Measurements from ENCODE around the gene TRIM21. TPM values are rescaled to one million over a fixed set of nuclear protein-coding genes. Genes with fewer than 3 reads are reported as not detected.
"Not testable (repeated sequence)": the region's sequence is repeated elsewhere in the genome, so short reads cannot be mapped to it uniquely, and the experiment has no call there.

TRIM21 gene
- total RNA-seq, 2 donors from 2014 or later = 6.0 to 10.9 TPM

GRCh38 chr11:4375431-4376140 lies 17.9 kb downstream of the TRIM21 start:
- 76 to 77% methylated on average over 5 of the region's 5 CpGs for WGBS, 2 donors
- Histone ChIP-seq H3K36me3 (replicated peaks in 1 of 2; ENCODE audit: insufficient read depth in 1 of 2, low read depth in 2 of 2) (no peaks in the 10 kb centered on the region), H3K4me1 (no peaks in the 10 kb centered on the region), H3K27ac (no peak overlapping the region), H3K4me3 (no peak overlapping the region), H3K27me3 (no peaks in the 10 kb centered on the region), H3K9me3 (no peaks in the 10 kb centered on the region)
- TF ChIP-seq POLR2A (IDR thresholded peaks at IDR 0.05) = no peak
- TF ChIP-seq CTCF (IDR thresholded peaks at IDR 0.05) = no peak
- ATAC-seq (no peak), DNase-seq (no peak)
- intact Hi-C loops (cut with DNase I) = no loop called here

- intact Hi-C loops (cut with DNase I) = no loop called here
- Histone ChIP-seq H3K4me1 (no peaks in the 10 kb centered on the region), H3K27me3 (no peaks in the 10 kb centered on the region), H3K9me3 (no peaks in the 10 kb centered on the region), H3K4me3 (no peak overlapping the region), H3K36me3 (replicated peaks in 1 of 2; ENCODE audit: insufficient read depth in 1 of 2, low read depth in 2 of 2) (no peaks in the 10 kb centered on the region), H3K27ac (no peak overlapping the region)
- ATAC-seq (no peak), DNase-seq (no peak)
- WGBS, 2 donors = 53 to 62% methylated on average over 3 of the region's 3 CpGs
- TF ChIP-seq CTCF (IDR thresholded peaks at IDR 0.05) = no peak
- TF ChIP-seq POLR2A (IDR thresholded peaks at IDR 0.05) = no peak
Observed at GRCh38 chr11:4370166-4370565, 23.3 kb downstream of the TRIM21 start.

- Histone ChIP-seq H3K27ac (no peak within 1 kb of the TSS), H3K4me1 (no peaks in the 10 kb centered on the region), H3K27me3 (no peaks in the 10 kb centered on the region), H3K36me3 (replicated peaks in 1 of 2; ENCODE audit: insufficient read depth in 1 of 2, low read depth in 2 of 2) (no peaks in the 10 kb centered on the region), H3K4me3 (no peak within 1 kb of the TSS), H3K9me3 (no peaks in the 10 kb centered on the region)
- intact Hi-C loops (cut with DNase I) = no loop called here
- WGBS, 2 donors = 89 to 92% methylated on average over 4 of the region's 4 CpGs
- DNase-seq (no peak), ATAC-seq (no peak)
- TF ChIP-seq CTCF (IDR thresholded peaks at IDR 0.05) (no peak), POLR2A (IDR thresholded peaks at IDR 0.05) (no peak)
Observed at GRCh38 chr11:4368286-4368685, 25.2 kb downstream of the TRIM21 start, which contains the start of gene OR52B4. OR52B4 (minus strand) TSS chr11:4368386; CDS start chr11:4368295, 91 bp downstream.

GRCh38 chr11:4348142-4348541 lies 45.4 kb downstream of the TRIM21 start:
- H3K27ac ChIP-seq; DNase-seq; H3K4me3 ChIP-seq; H3K36me3 ChIP-seq (replicated peaks in 1 of 2; ENCODE audit: insufficient read depth in 1 of 2, low read depth in 2 of 2); H3K27me3 ChIP-seq; H3K9me3 ChIP-seq; intact Hi-C loops (cut with DNase I); ATAC-seq; H3K4me1 ChIP-seq: not testable (repeated sequence)
- 83 to 100% methylated on average over 1 of the region's 5 CpGs for WGBS, 2 donors

- H3K4me3 ChIP-seq; H3K36me3 ChIP-seq (replicated peaks in 1 of 2; ENCODE audit: insufficient read depth in 1 of 2, low read depth in 2 of 2); H3K27me3 ChIP-seq; H3K9me3 ChIP-seq; ATAC-seq; H3K4me1 ChIP-seq; intact Hi-C loops (cut with DNase I); DNase-seq; H3K27ac ChIP-seq: not testable (repeated sequence)
- 61 to 87% methylated on average over 1 to 2 of the region's 2 CpGs for WGBS, 2 donors
Observed at GRCh38 chr11:4345366-4345765, 48.1 kb downstream of the TRIM21 start.

Other genes with a start within 250 kb of the TRIM21 start
- gene OR52B4, start 25.3 kb downstream of the TRIM21 start, total RNA-seq = not detected
- not detected for gene OR52K2, start 55.6 kb upstream of the TRIM21 start, total RNA-seq
- not detected for gene OR52K1, start 88.9 kb upstream of the TRIM21 start, total RNA-seq
- not detected for gene OR52M1, start 151.5 kb upstream of the TRIM21 start, total RNA-seq
- gene OR52I2, start 188.0 kb upstream of the TRIM21 start, total RNA-seq = not detected
- gene OR52I1, start 200.3 kb upstream of the TRIM21 start, total RNA-seq = not detected
- 10 to 100 TPM in 1 of 2 donors, 1 to 10 TPM in 1; 9.1 to 15.2 TPM for gene TRIM68, start 214.5 kb upstream of the TRIM21 start, total RNA-seq
- gene OR51D1, start 243.8 kb upstream of the TRIM21 start, total RNA-seq = not detected